B cell (primary cell): ENCODE measurements around the gene FRMD4A.

Experiments used
- CTCF ChIP-seq: fragments of 200-600 bp; IDR thresholded peaks from one replicate; pipeline ENCODE4 v1.8.0; 2022; ENCODE audit warnings: antibody characterized with exemption, mild to moderate bottlenecking
- EZH2 ChIP-seq: IDR thresholded peaks from 2 replicates; pipeline ENCODE4 v1.6.1; 2012; ENCODE audit warnings: borderline replicate concordance, low read depth, mild to moderate bottlenecking, moderate library complexity, low read length; ENCODE audit not compliant: insufficient read depth, poor library complexity, severe bottlenecking

- TF ChIP-seq CTCF (no peak), EZH2 (no peak)
These were observed 184.7 kb downstream of the FRMD4A start for GRCh38 chr10:14146025-14146424.
